Measurements from ENCODE around the gene PTPRD. TPM values are rescaled to one million over a fixed set of nuclear protein-coding genes. Genes with fewer than 3 reads are reported as not detected.

The PTPRD gene
- total RNA-seq, 2 experiments from 2014 or later = 0.03 TPM; not detected in 1

DNA sequence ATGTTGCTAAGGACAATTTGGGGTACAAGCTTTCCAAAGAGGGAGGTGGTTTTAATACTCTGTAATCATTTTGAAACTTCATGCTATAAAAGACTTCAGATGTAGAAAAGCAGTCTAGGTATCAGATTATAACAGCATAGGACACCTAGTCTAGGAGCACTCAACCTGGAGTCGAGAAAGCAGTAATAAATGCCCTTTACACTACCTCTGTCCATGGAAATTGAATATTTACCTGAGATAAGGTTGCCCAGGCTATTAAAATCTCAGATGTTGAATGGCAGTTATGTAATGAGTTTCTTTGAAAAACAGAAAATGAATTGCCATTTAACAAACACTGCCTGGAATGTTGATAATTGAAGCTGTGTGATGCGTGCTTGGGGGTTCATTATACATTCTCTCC is 2251.4 kb downstream of the PTPRD start:
- H3K27ac ChIP-seq (ENCODE audit: low read depth, low read length, poor library complexity, severe bottlenecking) = no peak overlapping the region
- no peak overlapping the region for H3K4me3 ChIP-seq (ENCODE audit: low read depth, low read length, poor library complexity, severe bottlenecking)
- TF ChIP-seq, protein P1, sequence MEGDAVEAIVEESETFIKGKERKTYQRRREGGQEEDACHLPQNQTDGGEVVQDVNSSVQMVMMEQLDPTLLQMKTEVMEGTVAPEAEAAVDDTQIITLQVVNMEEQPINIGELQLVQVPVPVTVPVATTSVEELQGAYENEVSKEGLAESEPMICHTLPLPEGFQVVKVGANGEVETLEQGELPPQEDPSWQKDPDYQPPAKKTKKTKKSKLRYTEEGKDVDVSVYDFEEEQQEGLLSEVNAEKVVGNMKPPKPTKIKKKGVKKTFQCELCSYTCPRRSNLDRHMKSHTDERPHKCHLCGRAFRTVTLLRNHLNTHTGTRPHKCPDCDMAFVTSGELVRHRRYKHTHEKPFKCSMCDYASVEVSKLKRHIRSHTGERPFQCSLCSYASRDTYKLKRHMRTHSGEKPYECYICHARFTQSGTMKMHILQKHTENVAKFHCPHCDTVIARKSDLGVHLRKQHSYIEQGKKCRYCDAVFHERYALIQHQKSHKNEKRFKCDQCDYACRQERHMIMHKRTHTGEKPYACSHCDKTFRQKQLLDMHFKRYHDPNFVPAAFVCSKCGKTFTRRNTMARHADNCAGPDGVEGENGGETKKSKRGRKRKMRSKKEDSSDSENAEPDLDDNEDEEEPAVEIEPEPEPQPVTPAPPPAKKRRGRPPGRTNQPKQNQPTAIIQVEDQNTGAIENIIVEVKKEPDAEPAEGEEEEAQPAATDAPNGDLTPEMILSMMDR (conservative IDR thresholded peaks at IDR 0.05; ENCODE audit: low read length) = no peak
- no peak for TF ChIP-seq EZH2phosphoT487 (IDR thresholded peaks at IDR 0.05; ENCODE audit: borderline replicate concordance, low read depth, low read length)
- no peaks in the 10 kb centered on the region for H3K9me3 ChIP-seq (ENCODE audit: low read length)
- DNase-seq (ENCODE audit: low spot score) = no peak
- H3K4me1 ChIP-seq (ENCODE audit: insufficient read depth, low read length, poor library complexity, severe bottlenecking) = no peaks in the 10 kb centered on the region
- intact Hi-C loops (cut with micrococcal nuclease; ENCODE audit: unreplicated experiment) = no loop called here
- H3K4me2 ChIP-seq (ENCODE audit: low read length) = no peak overlapping the region
- no peaks in the 10 kb centered on the region for H3K9me2 ChIP-seq (ENCODE audit: insufficient read depth, low read length)
- H2AFZ ChIP-seq (ENCODE audit: low read length) = no peak overlapping the region
- ChIA-PET POLR2A (no interaction called here), CTCF (ENCODE audit: unreplicated experiment) (no interaction called here)
- no peaks in the 10 kb centered on the region for H4K20me1 ChIP-seq (ENCODE audit: insufficient read depth, low read length)
- no peaks in the 10 kb centered on the region for H3K79me2 ChIP-seq (ENCODE audit: insufficient read depth, low read depth, low read length)
- BruUV-seq (replicated peaks) = no TSS peak
- no peaks in the 10 kb centered on the region for H3K36me3 ChIP-seq (ENCODE audit: insufficient read depth, low read length)

DNA sequence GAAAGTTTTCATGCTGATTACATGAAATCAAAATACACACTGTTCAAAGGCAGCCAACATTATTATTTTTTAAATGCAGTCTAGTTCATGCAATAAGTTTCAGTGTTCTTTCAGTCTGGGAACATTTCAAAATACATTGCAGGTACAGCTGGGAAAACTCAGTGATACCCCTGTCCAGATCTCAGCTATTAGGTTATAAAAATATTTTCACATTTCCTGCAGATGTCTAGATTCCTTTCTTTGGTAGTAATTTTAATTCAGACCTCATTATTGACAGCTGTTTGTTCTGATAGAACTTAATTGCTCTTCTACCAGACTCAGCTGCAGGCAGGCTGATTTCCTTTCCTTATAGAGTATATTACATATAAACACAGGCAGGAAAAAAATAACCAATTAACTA is 2256.4 kb downstream of the PTPRD start:
- DNase-seq (ENCODE audit: low spot score) = no peak
- ChIA-PET POLR2A (no interaction called here), CTCF (ENCODE audit: unreplicated experiment) (no interaction called here)
- Histone ChIP-seq H3K4me3 (ENCODE audit: low read depth, low read length, poor library complexity, severe bottlenecking) (no peak overlapping the region), H3K4me2 (ENCODE audit: low read length) (no peak overlapping the region), H4K20me1 (ENCODE audit: insufficient read depth, low read length) (no peaks in the 10 kb centered on the region), H3K27ac (ENCODE audit: low read depth, low read length, poor library complexity, severe bottlenecking) (no peak overlapping the region), H3K4me1 (ENCODE audit: insufficient read depth, low read length, poor library complexity, severe bottlenecking) (no peaks in the 10 kb centered on the region), H3K36me3 (ENCODE audit: insufficient read depth, low read length) (no peaks in the 10 kb centered on the region), H2AFZ (ENCODE audit: low read length) (no peak overlapping the region), H3K79me2 (ENCODE audit: insufficient read depth, low read depth, low read length) (no peaks in the 10 kb centered on the region), H3K9me2 (ENCODE audit: insufficient read depth, low read length) (no peaks in the 10 kb centered on the region), H3K9me3 (ENCODE audit: low read length) (no peaks in the 10 kb centered on the region)
- no peak for TF ChIP-seq EZH2phosphoT487 (IDR thresholded peaks at IDR 0.05; ENCODE audit: borderline replicate concordance, low read depth, low read length)
- TF ChIP-seq, protein P1 (conservative IDR thresholded peaks at IDR 0.05; ENCODE audit: low read length) = no peak
- no TSS peak for BruUV-seq (replicated peaks)
- intact Hi-C loops (cut with micrococcal nuclease; ENCODE audit: unreplicated experiment) = no loop called here

- Histone ChIP-seq H3K27ac (ENCODE audit: low read depth, low read length, poor library complexity, severe bottlenecking) (no peak overlapping the region), H3K9me3 (ENCODE audit: low read length) (no peaks in the 10 kb centered on the region)
Measured at GRCh38 chr9:8351436-8351835, 2261.4 kb downstream of the PTPRD start.

More at GRCh38 chr9:8351436-8351835, 2261.4 kb downstream of the PTPRD start:
- TF ChIP-seq, protein P1 (conservative IDR thresholded peaks at IDR 0.05; ENCODE audit: low read length) = no peak
- TF ChIP-seq EZH2phosphoT487 (IDR thresholded peaks at IDR 0.05; ENCODE audit: borderline replicate concordance, low read depth, low read length) = no peak
- ChIA-PET CTCF (ENCODE audit: unreplicated experiment) (no interaction called here), POLR2A (interaction anchor here (0.7 to 0.9 kb wide), 2 partner anchors 11 to 83 kb away, joined by 5 to 6 read pairs; no protein-coding TSS in a partner anchor)
- intact Hi-C loops (cut with micrococcal nuclease; ENCODE audit: unreplicated experiment) = no loop called here
- Histone ChIP-seq H2AFZ (ENCODE audit: low read length) (no peak overlapping the region), H3K9me2 (ENCODE audit: insufficient read depth, low read length) (no peaks in the 10 kb centered on the region), H3K36me3 (ENCODE audit: insufficient read depth, low read length) (no peaks in the 10 kb centered on the region), H4K20me1 (ENCODE audit: insufficient read depth, low read length) (no peaks in the 10 kb centered on the region), H3K4me1 (ENCODE audit: insufficient read depth, low read length, poor library complexity, severe bottlenecking) (no peaks in the 10 kb centered on the region), H3K79me2 (ENCODE audit: insufficient read depth, low read depth, low read length) (no peaks in the 10 kb centered on the region), H3K4me2 (ENCODE audit: low read length) (no peak overlapping the region), H3K4me3 (ENCODE audit: low read depth, low read length, poor library complexity, severe bottlenecking) (no peak overlapping the region)
- DNase-seq (ENCODE audit: low spot score) = no peak
- BruUV-seq (replicated peaks) = no TSS peak

Measured in OCI-LY7 (cell line).